Stimulated activated CD8-positive, alpha-beta memory T cell treated with anti-CD3 and anti-CD28 coated beads, Interleukin-15, amount 100 ng/mL, for 1 hour (primary cell): Measurements from ENCODE around the gene ZNF574.

Experiments
- DNase-seq: peaks from one replicate; pipeline ENCODE4 v3.0.0-alpha.2; 2020; ENCODE audit warnings: low read depth

ZNF574 gene

GRCh38 chr19:42054205-42054604, 21.8 kb upstream of the ZNF574 start:
- DNase-seq, result no peak

GRCh38 chr19:42057846-42058245, 18.1 kb upstream of the ZNF574 start:
- no peak for DNase-seq

GRCh38 chr19:42059196-42059595, 16.8 kb upstream of the ZNF574 start:
- no peak for DNase-seq

- no peak for DNase-seq
These were observed 15.8 kb upstream of the ZNF574 start for GRCh38 chr19:42060117-42060516.

- DNase-seq, result no peak
These were observed 13.6 kb upstream of the ZNF574 start for GRCh38 chr19:42062381-42062780.

- DNase-seq, result no peak
These were observed 11.5 kb upstream of the ZNF574 start for GRCh38 chr19:42064432-42064831.

- DNase-seq, result no peak
These were observed 10.9 kb upstream of the ZNF574 start for GRCh38 chr19:42065051-42065450.

GRCh38 chr19:42065511-42065910, 10.5 kb upstream of the ZNF574 start:
- no peak for DNase-seq

GRCh38 chr19:42066075-42066754, 9.8 kb upstream of the ZNF574 start:
- no peak for DNase-seq

- no peak for DNase-seq
These were observed 8.6 kb upstream of the ZNF574 start for GRCh38 chr19:42067315-42067888.

GRCh38 chr19:42068361-42068755, 7.6 kb upstream of the ZNF574 start:
- no peak for DNase-seq

GRCh38 chr19:42068756-42069571, 7.0 kb upstream of the ZNF574 start:
- no peak for DNase-seq

- DNase-seq, result no peak
These were observed 6.2 kb upstream of the ZNF574 start, which contains the start of gene GRIK5 for GRCh38 chr19:42069619-42070351. TSS of gene GRIK5 (minus strand) at chr19:42070206. CDS start at chr19:42065770, 4,436 bp downstream.

GRCh38 chr19:42071247-42071646, 4.7 kb upstream of the ZNF574 start:
- no peak for DNase-seq

- no peak for DNase-seq
These were observed 1.2 kb upstream of the ZNF574 start for GRCh38 chr19:42074513-42075363.

- no peak for DNase-seq
These were observed 676 bp upstream of the ZNF574 start for GRCh38 chr19:42075364-42075615.

GRCh38 chr19:42076380-42076944, 496 bp downstream of the ZNF574 start:
- no peak for DNase-seq

GRCh38 chr19:42078058-42078457, 2.1 kb downstream of the ZNF574 start:
- DNase-seq, result no peak

GRCh38 chr19:42078538-42079275, 2.7 kb downstream of the ZNF574 start:
- no peak for DNase-seq

GRCh38 chr19:42079276-42079669, 3.3 kb downstream of the ZNF574 start:
- no peak for DNase-seq
